ENCODE data around the gene ZBTB44.
"Not testable (repeated sequence)": the region's sequence is repeated elsewhere in the genome, so short reads cannot be mapped to it uniquely, and the experiment has no call there.

ZBTB44 gene

DNA sequence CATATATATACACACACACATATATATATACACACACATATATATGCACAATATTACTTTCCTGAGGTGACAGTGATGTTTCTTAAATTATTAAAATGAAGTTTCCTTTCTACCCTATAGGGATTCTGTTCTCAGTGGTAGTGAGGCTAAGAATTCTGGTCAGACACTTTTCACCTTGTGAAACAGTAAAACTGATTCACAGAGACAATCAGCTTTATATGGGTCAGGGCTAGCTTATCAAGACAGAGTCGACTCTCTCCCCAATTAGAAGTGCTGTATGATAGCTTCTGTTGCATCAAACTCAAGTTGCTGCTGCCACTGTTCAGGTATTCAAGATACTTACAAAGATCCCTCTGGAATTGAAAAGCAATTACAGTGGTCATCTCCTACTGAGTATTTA, 68.4 kb downstream of the ZBTB44 start:
- no peak for DNase-seq

DNA sequence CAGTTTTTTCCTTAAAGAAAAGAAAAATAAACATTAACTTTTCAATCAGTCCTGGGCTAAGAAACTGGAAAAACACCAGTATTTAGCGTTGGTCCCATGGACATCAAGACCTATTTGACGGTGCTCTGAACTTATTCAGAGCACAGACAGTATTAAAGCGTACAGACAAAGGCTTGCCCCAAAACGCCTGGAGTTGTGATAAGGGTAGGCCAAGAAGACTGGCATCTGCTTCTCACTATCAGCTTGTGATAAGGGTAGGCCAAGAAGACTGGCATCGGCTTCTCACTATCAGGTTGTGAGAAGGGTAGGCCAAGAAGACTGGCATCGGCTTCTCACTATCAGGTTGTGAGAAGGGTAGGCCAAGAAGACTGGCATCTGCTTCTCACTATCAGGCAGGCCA, 69.3 kb downstream of the ZBTB44 start:
- not testable (repeated sequence) for DNase-seq

DNA sequence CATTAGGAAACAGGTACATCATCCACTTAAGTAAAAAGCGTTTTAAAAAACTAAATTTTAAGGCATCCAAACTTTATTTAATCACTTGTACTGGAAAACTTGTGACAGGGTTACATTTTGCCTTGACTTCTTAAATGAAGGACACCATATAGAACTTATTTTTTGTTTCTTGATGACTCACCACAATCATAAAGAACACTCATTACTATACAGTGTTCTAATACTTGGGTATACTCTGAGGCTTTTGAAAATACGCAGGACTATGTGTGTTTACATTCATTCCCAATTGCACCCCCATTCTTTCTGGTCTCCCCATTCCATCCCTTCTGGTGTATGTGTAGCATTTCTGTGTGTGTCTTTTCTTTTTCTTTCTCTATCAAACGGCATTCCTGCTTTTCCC, 69.9 kb downstream of the ZBTB44 start:
- no peak for DNase-seq

DNA sequence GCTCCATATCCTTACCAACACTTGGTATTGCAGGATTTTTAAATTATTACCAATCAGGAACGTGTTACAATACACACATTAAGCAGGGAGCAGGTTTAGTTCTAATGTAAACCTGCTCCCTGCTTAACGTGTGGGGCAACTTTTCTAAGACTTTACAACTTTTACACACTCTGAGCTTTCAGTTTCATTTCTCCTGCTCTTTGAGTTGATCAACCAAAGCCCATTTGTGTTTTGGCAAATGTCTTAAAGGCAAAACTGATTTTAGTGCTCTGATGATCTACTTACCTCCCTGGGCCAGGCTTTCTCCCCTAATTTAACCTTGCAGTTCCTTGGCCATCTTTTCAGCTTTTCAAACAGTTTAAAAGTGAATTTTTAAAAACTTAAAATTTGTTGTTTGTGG, 70.9 kb downstream of the ZBTB44 start:
- no peak for DNase-seq

DNA sequence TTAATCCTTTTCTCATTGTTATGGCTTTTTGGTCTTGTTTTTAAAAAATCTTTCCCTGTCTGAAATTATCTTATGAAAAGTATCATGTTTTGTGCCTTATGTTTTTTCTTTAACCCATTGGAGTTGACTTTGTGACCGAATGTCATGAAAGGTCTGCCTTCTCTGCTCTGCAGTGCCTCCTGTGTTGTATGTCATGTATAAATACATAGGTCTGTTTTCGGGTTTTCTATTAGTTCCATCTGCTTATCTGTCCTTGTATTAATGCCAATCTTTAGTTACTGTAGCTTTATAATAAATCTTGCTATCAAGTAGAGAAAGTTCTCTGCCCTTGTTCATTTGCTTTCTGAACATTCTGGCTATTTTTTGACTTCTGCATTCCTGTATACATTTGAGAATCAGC, 73.0 kb downstream of the ZBTB44 start:
- DNase-seq: no peak

DNA sequence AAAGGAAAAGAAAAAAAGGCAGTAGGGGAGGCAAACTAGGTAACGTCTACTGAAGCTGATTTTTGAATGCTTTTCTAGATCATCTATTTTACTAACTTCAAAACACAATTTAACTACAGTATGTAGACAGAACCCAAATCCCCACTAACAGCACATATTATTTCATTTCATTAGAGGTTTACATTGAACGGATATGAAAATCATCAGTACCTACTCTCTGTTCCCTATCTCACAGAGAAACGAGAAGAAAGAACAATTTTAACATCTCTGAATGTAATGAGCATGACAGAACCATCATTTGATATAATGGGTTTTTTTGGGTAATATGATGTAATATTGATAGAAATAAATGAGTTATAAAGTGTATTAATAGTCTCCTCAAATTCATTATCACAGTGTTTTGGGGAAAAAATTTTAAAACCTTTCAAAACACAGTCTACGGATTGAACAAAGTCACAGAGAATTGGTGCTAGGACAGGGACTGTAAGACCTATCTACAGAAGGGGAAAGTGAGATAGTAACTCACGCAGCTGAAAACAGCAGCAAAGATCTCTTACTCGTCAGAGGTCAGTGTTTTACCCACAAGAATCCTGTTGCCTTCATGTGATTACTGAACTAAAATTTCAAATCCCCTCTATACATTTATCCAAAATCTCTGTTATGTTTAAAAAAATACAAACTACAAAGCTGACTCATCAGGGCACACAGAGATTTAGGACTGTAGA, 77.3 kb downstream of the ZBTB44 start:
- no peak for DNase-seq

DNA sequence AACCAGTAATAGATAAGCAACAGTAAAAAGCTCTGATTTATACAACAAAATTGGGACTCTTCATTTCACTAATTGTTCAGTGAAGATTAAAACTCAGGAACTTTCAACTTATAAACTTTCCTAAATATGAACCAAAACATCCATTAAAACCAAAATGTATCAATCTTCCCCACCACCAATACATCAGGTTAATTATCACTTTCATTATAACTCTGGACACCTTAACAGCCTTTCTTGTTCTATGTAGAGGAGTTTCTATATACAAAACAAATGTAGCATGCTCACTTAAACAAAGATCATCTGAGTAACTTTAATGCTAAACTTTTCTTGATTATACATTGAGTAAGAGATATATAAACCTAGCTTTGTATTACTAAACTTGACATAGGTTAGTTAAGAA, 80.4 kb downstream of the ZBTB44 start:
- DNase-seq: no peak

DNA sequence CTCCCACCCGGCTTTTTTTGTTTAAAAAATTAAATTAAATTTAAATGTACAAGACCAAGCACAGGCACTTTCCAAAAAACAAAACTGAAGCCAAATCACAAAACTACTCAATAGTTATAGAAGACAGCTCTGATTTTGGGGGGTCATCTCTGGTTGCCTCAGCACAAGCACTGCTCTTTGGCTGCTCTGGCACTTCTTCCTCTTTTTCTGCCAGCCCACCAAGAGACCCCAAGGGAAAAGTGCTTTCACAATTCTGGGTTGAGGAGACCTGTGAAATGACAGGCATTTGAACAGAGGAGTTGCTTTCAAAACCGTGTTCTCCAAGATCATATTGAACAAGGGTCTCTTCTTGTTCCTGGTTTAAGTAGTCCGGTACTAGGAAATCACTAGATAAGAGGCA, 80.8 kb downstream of the ZBTB44 start:
- not testable (repeated sequence) for DNase-seq

DNA sequence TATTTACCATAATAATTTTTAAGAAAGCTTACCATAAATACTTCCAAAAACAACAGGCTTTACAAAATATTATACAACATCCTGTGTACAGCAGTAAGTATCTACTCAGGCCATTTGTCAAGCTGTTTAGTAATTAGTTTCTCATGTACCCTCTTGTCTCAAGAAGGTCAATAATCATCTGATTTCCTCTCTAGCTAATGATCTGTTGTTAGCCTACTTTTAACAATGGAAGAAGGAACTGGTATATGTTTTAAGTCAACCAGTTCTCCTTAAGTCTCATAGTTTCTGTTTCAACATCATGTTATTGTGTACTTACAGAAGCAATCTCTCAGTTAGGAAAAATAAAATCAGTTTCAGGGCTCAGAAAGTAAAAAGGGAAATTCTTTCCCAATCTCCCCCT, 81.2 kb downstream of the ZBTB44 start:
- DNase-seq: not testable (repeated sequence)

DNA sequence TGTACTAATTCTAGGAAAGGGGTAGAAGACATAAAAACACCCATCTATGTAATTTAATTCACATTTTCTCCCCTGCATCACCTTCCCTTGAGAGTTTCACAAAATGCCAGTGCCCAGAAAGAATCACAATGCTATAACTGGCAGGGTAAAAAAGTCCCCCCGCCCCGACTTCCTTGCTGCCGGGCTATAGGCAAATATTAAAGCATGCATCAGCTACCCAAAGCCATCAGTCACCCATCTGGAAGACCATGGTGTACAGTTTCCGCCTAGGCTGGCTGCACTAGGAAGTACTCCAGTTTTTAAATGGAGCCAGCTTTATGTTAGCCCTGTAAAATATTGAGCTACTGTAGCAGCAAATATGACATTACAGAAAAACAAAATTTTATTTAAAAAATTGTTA, 87.3 kb downstream of the ZBTB44 start:
- no peak for DNase-seq

DNA sequence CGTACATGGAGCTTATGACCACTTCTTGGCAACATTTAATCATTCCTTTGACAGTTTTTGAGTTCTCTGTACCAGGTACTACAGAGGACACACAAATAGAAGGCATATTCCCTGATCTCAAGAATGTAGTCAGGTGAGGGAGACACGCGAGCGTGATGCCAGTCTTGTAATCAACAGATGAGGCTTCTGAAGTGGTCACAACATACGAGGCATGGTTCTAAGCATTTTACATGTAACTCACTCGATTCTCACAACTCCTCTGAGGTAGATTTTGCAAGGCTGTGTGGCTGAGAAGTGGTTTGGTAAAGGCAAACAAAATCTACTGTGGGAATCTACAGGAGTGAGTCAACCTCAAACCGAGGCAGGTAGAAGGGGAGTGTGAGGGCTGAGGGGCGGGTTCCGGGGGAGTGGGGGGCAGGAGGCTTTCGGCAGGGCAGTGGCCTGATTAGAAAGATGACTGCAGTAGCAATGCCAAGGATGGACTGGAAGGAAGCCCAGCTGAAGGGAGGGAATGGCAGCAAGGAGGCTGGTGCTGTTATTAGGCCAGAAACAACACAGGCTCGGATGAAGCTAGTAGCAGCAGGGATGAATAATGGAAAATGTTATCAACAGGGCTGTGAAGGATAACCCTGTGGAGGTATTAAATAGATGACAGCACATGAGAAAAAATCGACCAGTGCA, 91.3 kb downstream of the ZBTB44 start:
- DNase-seq: no peak

DNA sequence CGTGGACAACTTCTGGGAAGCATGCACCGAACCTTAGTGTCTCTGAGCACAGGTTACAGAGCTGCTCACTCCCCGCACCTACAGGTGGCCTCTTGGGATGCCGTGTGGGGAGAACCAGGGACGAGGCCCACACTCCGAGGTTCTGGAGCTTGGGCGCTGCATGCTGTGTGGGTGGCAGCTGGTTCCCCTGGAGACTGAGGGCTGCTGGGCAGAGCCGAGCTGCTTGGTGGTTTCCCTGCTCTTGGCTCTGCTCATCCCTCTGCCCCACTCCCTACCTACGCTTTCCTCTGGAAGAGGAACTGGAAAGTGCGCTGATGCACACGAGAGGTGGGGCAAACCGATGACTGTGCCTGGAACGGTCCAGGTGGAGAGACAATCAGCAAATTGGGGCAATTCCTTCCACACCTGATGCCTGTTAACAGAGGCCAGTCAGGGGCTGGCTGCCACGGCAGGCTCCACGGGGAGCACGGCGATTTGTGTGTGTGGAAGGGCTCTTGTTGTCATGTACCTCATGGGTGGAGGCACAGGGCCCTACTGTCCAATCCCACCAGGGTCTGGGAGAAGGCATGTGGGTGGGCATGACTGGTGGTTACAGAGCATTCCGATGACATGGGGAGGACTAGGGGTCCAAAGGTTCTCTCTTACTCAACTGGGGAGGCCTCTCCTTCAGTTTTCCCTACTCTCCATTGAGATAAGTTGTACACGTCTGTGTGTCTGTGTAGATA, 94.2 kb downstream of the ZBTB44 start:
- DNase-seq: no peak

DNA sequence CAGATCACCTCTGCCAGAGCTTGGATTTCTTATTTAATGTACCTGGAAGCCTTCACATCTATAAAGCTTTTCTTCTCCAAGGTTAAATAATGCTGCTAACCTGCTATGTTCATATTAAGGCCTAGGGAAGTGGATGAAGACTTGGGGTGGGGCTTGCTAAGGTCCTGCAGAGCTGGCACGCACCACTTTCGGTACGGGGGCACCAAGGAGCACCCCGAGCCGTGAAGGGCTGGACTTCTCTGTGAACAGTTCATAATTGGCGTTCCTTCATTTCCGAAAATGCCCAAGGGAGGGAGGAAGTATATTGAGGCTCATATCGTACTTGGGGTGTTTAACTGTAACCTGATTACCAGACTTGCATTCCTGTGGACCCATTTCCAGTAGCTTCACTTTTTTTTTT, 95.6 kb downstream of the ZBTB44 start:
- no peak for DNase-seq

DNA sequence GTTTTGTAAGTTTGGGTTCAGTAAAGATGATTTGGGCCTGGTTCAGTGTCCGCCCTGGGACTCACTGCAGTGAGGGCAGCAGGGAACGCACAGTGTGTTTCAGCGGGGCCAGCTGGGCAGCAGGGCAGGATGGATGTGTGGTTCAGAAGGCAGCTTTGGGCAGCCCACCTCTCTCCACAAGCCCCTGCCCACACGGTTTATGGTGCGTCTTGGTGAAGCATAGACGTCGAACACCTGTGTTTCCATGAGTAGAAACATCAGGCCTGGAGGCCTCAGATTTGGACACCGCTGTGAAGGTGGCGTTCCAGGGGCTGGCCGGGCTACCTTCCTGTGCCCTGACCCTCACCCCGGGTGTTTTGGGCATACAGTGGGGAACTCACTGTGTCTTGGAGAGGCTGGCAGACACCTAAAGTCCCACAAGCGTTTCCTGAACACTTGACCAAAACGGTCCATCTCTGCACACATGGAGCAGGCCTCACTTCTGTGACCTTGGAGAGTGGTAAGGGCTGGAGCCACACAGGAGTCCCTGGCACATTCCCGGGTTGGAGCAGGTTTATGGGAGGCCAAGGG, 96.1 kb downstream of the ZBTB44 start:
- DNase-seq: no peak

DNA sequence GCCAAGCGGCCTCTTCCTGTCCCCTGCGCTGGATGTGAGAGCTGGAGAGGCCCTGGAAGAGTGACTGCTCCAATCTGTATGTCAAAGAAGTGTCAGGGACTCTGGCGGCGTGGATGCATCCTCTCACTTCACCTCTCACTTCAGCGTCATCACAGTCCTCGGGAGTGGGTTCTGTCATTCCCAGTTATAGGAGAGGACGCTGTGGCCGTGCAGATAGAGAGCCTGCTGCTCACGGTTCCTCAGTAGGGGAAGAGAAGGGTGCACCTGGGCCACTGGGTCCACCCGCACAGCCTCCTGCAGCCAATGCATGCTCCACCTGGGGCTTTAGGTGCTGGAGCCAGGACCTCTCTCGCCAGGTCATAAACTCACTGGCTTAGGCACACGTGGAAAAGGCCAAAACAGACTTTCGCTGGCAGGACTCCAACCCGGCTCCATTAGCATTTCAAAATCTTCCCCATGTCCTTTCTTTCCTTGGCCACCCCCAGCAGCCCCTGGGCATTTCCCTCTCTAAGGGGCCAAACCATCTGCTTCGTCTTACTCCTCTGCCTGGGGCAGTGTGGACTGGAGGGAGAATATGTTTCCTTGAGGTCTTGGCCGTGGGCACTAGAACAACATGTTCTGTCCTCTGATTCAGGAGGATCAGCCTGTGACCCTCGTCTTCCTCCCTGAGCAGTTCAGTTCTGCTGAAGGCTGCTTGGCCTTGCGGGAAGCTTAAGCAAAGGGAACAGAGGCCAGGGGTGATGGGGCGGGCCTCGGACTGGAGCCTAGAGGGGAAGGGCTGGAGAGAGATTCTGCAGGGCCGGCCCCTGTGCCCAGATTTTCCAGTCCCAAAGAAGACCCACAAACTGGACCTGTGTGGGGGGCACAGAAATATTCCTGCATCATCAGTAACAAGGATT, 97.3 kb downstream of the ZBTB44 start:
- DNase-seq: no peak

DNA sequence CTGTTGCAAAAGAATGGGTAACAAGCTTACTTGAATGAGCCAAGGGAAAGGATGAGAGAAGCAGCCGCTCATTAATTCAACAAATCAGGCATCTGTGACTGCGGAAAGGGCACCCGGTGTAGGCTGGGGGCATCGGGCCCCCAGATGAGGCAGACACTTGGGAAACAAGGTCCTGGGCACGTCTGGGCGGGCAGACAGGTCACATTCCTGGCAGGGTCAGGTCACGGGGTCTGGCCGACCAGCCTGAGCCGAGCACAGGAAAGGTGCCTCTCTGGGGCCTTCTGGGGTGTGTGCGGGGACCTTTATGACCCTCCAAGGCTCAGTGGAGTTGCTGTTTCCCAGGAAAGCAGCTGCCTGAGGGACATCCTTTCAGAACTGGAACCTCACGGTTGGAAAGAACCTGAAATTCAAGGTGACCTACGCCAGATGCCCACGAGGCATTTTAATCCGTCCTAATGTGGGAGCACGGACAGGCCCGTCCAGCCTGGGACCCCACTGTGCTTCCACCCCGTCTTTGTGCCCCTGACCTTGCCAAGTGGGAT, 98.1 kb downstream of the ZBTB44 start:
- no peak for DNase-seq

DNA sequence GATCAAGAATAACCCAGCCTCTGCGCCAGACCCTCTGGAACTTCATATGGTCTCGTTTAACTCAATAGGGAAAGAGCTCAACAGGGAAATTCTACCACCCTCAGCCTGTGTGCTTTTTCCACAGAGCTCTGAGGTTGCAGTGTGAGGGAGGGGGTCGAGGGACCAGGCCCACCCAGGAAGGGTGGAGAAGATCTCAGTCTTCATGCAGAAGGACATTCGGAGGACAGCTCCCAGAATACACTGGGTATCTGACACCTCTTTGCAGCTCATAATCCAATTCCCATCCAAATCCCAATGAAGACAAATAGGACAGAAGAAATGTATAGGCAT, 98.5 kb downstream of the ZBTB44 start:
- no peak for DNase-seq

DNA sequence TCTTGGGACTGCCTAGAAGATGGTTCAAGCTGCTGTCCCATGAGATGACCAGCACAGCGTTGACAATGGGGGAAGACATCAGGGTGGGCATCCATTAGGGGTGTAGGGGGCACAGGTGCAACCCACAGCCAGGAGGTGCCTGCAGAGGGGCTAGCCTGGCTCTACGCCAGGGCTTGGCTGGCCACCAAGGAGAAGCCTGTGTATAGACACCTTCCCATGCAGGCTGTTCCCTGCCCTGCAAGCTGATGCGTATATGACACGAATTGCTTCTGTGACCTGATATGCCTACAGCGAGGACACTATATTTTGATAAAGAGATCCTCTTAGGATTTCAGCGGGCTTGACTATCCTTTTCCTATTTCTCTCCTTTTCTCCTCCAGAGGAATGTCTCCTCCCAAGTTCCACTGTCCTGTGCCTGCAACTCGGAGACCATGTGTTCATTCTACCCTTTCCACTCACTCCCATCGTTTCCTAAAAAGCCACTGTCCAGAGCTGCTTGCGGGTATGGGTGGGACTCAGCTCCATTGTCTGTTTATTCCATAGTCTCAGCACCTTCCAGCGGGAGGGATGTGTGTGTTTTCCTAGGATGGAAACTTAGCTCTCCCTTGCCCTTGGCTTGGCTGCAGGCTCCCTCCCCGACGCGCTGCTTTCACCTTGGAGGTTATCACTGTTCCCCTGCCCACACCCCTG, 99.0 kb downstream of the ZBTB44 start:
- no peak for DNase-seq

DNA sequence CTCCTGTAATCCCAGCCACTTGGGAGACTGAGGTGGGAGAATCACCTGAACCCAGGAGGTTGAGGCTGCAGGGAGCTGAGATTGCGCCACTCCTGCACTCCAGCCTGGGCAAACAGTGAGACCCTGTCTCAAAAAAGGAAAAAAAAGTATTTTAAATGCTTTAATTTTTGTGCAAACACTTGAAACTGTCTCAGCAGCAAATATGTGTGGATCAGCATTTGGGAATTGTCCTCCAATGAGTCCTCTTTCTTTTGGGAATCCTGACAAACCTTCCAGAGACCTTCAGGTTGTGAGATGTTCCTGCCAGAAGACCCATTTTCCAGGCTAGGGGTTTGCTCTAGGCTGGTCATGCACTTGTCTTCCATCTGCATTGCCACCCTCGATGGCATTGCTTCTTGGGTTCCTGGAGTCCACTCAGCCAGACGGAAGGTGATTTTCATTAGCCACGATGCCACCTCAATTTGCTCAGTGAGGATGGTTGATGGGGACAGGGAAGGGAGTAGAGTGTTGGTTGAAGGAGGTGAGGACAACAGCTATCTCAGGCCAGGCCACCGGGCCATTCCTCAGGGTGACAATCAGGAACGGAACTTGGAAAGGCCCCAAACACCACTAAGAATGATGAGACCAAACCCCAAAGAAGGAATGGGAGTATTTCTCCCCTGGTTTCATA, 99.7 kb downstream of the ZBTB44 start:
- DNase-seq: no peak

DNA sequence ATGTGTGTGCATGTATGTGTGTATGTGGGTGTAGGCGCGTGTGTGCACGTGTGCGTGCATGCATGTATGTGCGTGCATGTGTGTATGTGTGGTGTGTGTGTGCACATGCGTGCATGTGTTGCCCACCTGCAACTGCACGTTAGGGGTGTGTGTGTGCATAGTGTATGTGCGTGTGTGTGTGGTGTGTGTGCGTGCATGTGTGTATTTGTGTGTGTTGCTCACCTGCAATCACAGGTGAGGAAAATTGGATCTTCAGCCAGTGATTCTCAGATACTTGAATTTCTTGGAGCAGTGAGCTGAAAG, 100.8 kb downstream of the ZBTB44 start:
- DNase-seq: no peak

DNA sequence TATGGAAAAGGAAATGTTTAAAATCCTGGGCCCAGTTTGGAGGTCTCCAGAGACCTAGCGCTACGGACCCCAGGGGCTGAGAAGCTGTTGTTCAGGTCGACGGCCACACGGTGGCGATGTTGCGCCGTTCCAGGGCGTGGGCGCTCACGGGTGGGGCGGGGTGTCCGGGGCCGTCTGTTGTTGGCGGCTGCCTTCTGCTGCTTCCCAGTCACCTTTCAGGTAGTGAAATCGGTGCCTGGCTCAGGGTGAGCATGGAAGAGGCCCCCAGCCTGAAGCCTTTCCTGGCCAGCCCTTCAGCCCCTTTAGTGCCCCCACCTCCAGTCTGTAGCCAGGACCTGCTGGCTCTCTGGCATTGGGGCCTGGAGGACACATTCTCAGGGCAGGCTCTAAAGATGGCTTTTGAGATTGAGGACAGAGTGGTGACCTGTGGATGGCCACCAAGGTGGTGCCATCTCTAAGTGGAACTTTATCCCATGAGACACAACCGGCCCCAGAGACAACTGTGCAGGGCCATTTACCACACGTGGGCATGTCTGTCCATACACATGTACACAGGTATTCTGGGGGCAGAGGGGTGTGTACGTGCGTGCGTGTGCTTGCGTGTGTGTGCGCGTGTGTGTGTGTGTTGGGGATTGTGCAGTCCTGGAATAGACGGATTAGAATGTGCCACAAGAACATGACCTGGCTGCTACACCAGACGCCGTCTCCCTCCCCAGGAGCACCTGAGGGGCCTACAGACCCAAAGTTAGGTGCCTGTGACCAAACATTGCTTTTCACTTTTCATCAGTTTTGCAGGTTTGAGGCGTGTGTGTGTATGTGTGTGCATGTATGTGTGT, 101.4 kb downstream of the ZBTB44 start:
- peak; percentile 61 for DNase-seq

Data from KG1 (cell line).